Astrocyte of the hippocampus (primary cell): Measurements from ENCODE around the gene DUSP9.
A peak's percentile ranks its signal among the peaks of the same experiment; 100 is the strongest.
"Not testable (repeated sequence)": the region's sequence is repeated elsewhere in the genome, so short reads cannot be mapped to it uniquely, and the experiment has no call there.

ENCODE experiments used
- DNase-seq: peaks from one replicate; pipeline ENCODE4 v3.0.0; 2011; ENCODE audit warnings: low read depth, low spot score

DUSP9 gene, protein sequence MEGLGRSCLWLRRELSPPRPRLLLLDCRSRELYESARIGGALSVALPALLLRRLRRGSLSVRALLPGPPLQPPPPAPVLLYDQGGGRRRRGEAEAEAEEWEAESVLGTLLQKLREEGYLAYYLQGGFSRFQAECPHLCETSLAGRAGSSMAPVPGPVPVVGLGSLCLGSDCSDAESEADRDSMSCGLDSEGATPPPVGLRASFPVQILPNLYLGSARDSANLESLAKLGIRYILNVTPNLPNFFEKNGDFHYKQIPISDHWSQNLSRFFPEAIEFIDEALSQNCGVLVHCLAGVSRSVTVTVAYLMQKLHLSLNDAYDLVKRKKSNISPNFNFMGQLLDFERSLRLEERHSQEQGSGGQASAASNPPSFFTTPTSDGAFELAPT

GRCh38 chrX:153646620-153647373 lies at the start of gene DUSP9:
Gene DUSP9 (plus strand): TSS chrX:153647203. CDS start chrX:153647954, 751 bp downstream.
- peak; percentile 50 for DNase-seq

DNA sequence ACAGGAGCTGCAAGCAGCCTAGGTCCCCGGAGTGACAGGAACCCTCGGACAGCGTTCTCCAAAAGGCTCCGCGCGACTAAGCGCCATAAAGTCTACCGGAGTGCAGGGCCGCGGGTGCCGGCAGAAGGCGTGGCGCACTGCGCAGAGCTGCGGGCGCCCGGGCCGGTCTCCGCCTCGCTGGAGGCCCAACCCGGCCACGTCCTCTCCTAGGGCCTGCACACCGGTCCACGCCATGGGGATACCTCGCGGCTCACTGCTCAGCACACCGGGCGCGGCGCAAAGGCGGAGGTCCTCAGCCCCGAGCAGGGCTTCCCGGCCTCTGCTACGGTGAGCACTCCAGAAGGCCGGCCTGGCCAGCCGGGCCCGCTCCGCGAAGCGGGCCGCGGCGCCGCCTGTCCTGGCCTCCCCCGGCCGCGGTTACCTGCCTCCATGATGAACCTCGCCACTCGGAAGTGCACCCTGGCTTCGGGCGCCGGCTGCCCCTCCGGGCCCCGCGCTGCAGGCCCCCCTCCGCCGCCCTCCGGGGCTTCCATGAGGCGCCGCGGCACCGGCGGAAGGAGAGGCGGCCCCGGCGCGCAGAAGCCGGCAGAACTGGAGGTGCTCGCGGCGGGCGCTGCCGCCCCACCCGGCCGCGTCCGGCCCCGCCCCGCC lies 48.3 kb upstream of the DUSP9 start, which contains the start of gene CCNQ:
Gene CCNQ (minus strand): TSS at position 599 of the 651 bp plus-strand sequence. CDS start 66 bp downstream, at position 533.
- DNase-seq: peak; percentile 56

DNA sequence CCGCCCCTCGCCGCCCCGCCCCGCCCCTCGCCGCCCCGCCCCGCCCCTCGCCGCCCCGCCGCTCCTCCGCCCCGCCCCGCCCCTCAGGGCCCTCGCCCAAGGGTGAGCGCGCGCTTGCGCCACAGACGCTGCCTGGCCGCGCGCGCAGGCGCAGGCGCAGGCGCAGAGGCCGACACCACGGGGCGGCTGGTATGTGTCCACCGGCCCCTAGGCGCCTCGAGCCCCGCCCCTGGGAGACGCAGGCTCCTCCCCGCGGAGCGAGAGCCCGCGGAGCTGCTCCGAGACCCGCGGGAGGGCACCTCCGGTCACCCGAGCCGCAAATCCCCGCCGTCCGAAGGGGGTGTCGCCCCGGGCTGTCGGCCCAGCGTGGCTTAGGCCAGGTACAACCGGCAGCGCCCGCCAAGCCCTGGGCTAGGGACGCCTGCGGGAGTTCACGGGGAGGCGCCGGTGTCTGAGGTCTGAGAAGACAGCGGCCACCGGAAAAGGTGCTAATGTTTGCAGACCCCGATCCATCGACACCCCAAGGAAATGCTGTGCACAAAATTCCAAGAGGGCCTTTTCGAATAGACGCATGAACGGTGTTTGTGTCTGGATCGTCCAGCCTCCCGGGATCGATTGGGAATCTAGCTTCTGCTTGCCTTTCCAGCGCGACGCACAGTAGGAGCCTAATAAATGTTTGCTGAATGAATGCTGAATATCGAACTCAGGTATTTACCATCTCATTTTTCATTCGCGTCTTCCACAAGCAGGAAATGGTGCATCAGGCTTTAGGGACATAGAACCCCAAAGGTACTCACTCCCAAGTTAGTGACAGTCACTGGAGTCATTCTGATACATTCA lies 47.6 kb upstream of the DUSP9 start:
- peak; percentile 96 for DNase-seq

GRCh38 chrX:153600032-153600373 lies 47.0 kb upstream of the DUSP9 start:
- no peak for DNase-seq

GRCh38 chrX:153600921-153601320 lies 46.1 kb upstream of the DUSP9 start:
- DNase-seq: no peak

GRCh38 chrX:153601511-153602110 lies 45.4 kb upstream of the DUSP9 start:
- no peak for DNase-seq

- no peak for DNase-seq
These were observed 44.4 kb upstream of the DUSP9 start for GRCh38 chrX:153602601-153603000.

DNA sequence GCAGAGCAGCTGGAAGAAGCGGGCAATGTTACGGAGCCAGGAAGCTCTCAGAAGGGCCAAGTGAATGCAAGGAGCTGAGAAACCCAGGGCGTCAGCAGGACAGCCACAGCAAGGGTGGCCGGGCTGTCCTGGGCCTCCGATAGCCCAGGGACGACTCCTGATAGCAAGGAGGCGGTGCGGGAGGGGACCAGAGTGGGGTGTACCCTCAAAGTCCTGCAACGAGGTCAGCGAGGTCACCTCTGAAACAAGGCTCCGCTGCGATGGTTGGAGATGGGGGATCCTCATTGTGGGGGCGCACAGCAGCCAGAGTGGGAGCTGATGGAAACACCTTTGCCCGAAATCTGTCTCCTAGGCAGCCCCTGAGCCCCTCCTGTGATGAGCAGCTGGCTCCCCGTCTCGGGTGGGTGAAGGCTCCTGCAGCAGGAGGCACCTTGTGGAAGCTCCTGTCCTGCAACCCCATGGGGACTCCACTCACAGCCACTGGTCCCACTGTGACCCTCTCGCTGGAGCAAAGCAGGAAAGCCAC lies 43.8 kb upstream of the DUSP9 start:
- DNase-seq: no peak

DNA sequence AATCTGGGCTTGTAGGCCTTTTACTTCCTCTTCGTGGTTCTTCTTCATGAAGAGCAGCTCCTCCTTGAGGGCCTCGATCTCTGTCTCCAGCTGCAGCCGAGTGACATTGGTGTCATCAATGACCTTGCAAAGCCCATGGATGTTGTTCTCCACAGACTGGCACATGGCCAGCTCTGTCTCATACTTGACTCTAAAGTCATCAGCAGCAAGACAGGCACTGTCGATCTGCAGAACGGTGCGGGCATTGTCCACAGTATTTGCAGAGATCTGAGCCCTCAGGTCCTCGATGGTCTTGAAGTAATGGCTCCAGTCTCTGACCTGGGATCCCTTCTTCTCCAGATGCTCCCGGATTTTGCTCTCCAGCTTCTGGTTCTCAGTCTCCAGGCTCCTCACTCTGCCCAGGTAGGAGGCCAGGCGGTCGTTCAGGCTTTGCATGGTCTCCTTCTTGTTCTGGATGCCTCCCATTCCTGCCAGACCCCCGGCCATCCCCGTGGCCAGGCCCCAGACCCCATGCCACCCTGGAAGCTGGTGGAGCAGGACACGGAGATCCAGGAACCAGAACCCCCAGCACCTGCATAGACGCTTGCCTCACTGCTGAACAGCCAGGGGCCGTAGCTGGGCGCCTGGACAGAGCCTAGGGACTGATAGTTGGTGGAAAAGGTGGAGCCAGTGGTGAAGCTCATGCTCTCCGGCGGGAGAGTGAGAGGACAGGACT lies 42.2 kb upstream of the DUSP9 start:
- DNase-seq: not testable (repeated sequence)

DNA sequence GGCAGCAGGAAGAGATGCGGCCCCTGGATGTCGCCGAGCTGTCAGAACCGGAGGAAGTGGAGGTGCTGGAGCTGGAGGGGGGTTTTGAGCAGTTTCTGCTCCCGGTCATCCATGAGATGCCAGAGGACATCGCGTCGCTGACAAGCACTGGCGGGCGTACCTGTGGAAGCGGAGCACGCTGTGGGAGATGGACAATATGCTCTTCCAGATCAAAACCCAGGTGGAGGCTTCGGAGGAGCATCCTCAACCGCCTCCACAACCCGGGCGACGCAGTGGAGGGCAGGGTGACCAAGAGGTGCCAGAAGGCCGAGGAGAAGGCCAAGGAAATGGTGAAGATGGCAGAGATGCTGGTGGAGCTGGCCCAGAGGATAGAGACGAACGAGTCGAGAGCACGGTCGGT lies 40.5 kb upstream of the DUSP9 start:
- DNase-seq: no peak

GRCh38 chrX:153608376-153608775 lies 38.6 kb upstream of the DUSP9 start:
- no peak for DNase-seq

DNA sequence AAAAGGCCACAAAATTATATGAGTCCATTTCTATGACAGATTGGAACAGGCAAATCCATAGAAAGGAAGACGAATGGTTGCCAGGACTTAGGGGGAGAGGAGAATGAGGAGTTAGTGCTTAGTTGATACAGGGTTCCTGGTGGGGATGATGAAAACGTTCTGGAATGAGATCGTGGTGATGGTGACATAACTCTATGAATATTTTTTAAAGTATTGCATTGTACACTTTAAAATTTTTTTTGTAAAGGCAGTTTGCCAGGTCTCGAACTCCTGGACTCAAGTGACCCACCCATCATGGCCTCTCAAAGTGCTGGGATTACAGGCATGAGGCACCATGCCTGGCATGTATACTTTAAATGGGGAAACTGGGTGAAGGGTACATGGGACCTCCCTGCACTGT lies 38.2 kb upstream of the DUSP9 start:
- no peak for DNase-seq

DNA sequence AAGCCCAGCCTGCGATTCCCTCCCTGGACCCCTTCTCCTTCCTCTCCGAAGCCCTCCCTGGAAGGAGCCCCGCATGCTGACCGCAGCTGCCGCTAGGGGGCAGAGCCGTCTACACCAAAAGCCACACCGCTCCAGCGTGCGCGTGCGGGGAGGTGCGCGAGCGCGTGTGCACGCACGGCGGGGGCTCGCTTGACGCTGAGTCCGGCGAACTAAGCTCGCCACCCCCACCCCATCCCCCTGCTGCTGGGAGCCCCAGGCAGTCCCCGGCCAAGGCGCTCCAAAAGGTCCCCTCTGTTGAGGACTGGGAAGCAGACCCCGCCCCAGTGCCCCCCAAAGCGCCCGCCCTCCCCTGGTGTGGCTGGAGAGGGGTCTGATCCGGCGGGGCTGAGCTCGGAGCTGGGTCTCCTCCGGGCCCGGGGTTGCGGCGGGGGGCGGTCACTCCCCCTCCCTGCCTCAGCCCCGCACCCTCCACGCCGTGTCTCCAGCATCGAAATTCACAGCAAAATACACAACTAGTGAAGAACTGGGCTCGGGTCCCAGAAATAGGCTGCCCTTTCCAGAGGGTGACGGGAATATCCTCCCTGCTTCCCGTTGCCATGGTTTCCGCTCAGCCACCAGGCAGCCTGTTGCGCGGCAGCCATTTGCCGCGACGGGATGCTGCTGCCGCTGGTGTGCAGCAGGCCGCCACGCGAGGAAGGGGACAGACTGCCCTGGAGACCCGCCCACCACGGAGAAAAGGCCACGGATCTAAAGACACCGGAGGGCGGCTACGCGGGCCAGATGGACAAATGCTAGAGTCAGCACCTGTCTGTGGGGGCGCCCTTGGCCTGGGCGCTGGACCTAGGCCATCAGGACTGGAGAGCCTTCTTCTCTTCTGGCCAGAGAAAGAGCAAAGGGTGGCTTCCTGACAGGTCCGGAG lies 36.8 kb upstream of the DUSP9 start:
- peak; percentile 87 for DNase-seq

DNA sequence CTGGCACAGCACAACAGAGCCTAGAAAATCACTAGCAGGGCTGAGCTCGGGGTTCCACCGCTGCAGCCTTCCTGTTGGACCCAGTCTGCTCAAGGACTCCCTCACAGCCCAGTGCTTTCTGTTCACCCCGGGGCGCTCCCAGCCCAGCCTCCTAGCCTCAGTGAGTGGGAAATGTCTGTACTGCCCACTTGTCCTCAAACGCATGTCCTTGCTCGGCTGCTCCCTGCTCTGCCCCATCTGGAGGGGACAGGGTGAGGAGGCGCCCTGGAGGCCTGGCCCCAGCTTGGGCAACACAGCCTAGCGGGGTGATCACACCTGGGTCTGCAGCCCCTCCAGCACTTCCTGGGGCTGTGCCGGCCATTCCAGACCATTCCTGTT lies 36.2 kb upstream of the DUSP9 start:
- no peak for DNase-seq

DNA sequence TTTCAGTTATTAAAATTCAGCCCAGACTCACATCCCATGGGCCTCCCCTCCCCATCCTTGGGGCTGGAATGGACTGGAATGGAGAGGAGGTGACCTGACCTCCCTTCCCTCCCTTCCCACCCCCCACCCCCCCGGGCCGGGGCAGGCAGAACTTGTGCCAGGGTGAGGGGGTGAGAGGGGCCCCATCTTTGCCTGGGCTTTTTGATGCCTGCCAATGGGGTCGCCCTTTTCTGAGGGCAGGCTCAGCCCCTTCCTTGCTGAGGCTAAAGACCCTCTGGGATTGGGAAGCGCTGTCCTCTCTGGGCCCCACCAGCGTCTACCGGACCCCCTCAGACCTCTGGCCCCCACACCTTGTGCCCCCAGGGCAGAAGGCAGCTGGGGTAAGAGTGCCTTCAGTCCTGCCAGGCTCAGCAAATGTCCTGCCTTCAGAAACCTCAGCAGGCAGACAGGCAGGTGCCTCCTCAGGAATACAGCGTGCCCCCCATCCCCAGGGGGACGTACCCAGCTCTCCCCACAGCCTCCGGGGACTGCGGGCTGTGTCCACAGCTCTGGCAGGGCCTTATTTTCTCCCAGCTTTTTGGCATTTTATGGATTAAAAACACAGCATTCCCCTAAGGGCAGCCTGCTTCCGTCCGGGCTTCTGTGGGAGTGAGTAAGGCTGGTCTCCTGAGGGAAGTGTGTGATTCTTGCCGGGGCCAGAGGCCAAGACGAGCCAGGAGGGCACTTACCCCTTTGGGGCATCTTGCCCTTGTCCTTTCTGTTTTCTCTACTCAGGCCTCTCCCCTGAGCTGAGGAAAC lies 35.5 kb upstream of the DUSP9 start:
- DNase-seq: no peak

- DNase-seq: no peak
These were observed 34.6 kb upstream of the DUSP9 start for GRCh38 chrX:153612413-153612812.

DNA sequence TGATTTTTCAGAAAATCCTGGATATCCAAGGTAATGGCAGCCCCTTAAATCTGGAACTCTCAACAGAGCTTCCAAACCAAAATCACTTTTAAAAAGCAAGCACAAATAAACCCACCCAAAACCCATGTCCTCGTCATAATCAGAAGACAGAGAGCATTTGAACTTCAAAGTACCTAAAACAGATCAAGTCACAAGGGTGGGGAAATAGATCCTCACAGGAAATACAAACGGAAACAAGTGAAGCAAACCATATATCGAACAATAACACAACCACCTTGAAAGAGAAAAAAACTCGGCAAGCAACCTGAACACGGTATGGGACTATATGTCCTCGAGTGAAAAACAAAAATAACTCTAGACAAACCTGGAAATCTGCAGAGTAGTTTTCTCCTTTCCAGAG lies 32.2 kb upstream of the DUSP9 start:
- no peak for DNase-seq

GRCh38 chrX:153620576-153620975 lies 26.4 kb upstream of the DUSP9 start:
- no peak for DNase-seq
